ENCODE measurements around the gene CYP8B1. TPM values are rescaled to one million over a fixed set of nuclear protein-coding genes. Genes with fewer than 3 reads are reported as not detected.

CYP8B1 gene
- total and polyA plus RNA-seq, 8 donors, result 0.14 to 0.46 (median 0.24) TPM; not detected in 2

GRCh38 chr3:42827023-42827422, 48.7 kb downstream of the CYP8B1 start:
- Histone ChIP-seq H3K27ac (no peak overlapping the region), H3K4me1 (peaks cover 0 to 6% of the 10 kb centered on the region in 2 donors), H3K4me3 (no peak overlapping the region), H3K9me3 (no peaks in the 10 kb centered on the region), H3K36me3 (no peaks in the 10 kb centered on the region), H3K27me3 (no peaks in the 10 kb centered on the region)
- intact Hi-C loops (cut with DNase I), result no loop called here
- ATAC-seq, result no peak
- no peak for DNase-seq
- TF ChIP-seq CTCF (IDR thresholded peaks at IDR 0.05), result no peak

GRCh38 chr3:42826141-42826540, 49.5 kb downstream of the CYP8B1 start:
- intact Hi-C loops (cut with DNase I), result no loop called here
- Histone ChIP-seq H3K36me3 (no peaks in the 10 kb centered on the region), H3K9me3 (no peaks in the 10 kb centered on the region), H3K4me1 (peaks cover 0 to 4% of the 10 kb centered on the region in 2 donors), H3K27ac (no peak overlapping the region), H3K27me3 (no peaks in the 10 kb centered on the region), H3K4me3 (no peak overlapping the region)
- DNase-seq (no peak), ATAC-seq (no peak)
- TF ChIP-seq CTCF (IDR thresholded peaks at IDR 0.05), result no peak

- intact Hi-C loops (cut with DNase I), result no loop called here
- no peak for TF ChIP-seq CTCF (IDR thresholded peaks at IDR 0.05)
- H3K36me3 ChIP-seq, result no peaks in the 10 kb centered on the region
- DNase-seq (no peak), ATAC-seq (peak; percentile 46)
- H3K27ac ChIP-seq, result no peak overlapping the region
- no peaks in the 10 kb centered on the region for H3K27me3 ChIP-seq
- no peaks in the 10 kb centered on the region for H3K9me3 ChIP-seq
- peaks cover 0 to 3% of the 10 kb centered on the region in 2 donors for H3K4me1 ChIP-seq
- H3K4me3 ChIP-seq, result no peak overlapping the region
Measured at GRCh38 chr3:42823351-42823750, 52.3 kb downstream of the CYP8B1 start.

GRCh38 chr3:42822828-42823227, 52.9 kb downstream of the CYP8B1 start:
- ATAC-seq (no peak), DNase-seq (no peak)
- intact Hi-C loops (cut with DNase I), result no loop called here
- Histone ChIP-seq H3K27ac (no peak overlapping the region), H3K4me3 (no peak overlapping the region), H3K4me1 (peaks cover 0 to 3% of the 10 kb centered on the region in 2 donors), H3K9me3 (no peaks in the 10 kb centered on the region), H3K27me3 (no peaks in the 10 kb centered on the region), H3K36me3 (no peaks in the 10 kb centered on the region)
- TF ChIP-seq CTCF (IDR thresholded peaks at IDR 0.05), result no peak

Other genes starting within 250 kb of the CYP8B1 start
- gene ZBTB47, start 222.2 kb downstream of the CYP8B1 start, total RNA-seq, result 10 to 100 TPM; 18.3 to 34.9 TPM
- gene ZBTB47, start 222.2 kb downstream of the CYP8B1 start, polyA plus RNA-seq (ENCODE audit: insufficient read length in 6 of 6), result 10 to 100 TPM; 10.4 to 16.3 (median 14.0) TPM
- not detected for gene KLHL40, start 190.3 kb downstream of the CYP8B1 start, total RNA-seq
- gene KLHL40, start 190.3 kb downstream of the CYP8B1 start, polyA plus RNA-seq (ENCODE audit: insufficient read length in 6 of 6), result not detected
- gene HHATL, start 173.1 kb downstream of the CYP8B1 start, total RNA-seq, result 1 to 10 TPM in 1 of 2 donors, under 1 TPM in 1; 0.29 to 1.0 TPM
- gene HHATL, start 173.1 kb downstream of the CYP8B1 start, polyA plus RNA-seq (ENCODE audit: insufficient read length in 6 of 6), result 1 to 10 TPM in 3 of 6 donors, under 1 TPM in 2, not detected in 1; 0.36 to 1.3 (median 1.0) TPM
- gene CCDC13, start 102.6 kb downstream of the CYP8B1 start, total RNA-seq, result 1 to 10 TPM in 1 of 2 donors, under 1 TPM in 1; 0.90 to 2.9 TPM
- gene CCDC13, start 102.6 kb downstream of the CYP8B1 start, polyA plus RNA-seq (ENCODE audit: insufficient read length in 6 of 6), result 1 to 10 TPM in 5 of 6 donors, under 1 TPM in 1; 0.95 to 3.5 (median 2.0) TPM
- gene HIGD1A, start 71.4 kb downstream of the CYP8B1 start, total RNA-seq, result 10 to 100 TPM; 81.3 to 95.2 TPM
- 10 to 100 TPM; 77.7 to 99.1 (median 92.5) TPM for gene HIGD1A, start 71.4 kb downstream of the CYP8B1 start, polyA plus RNA-seq (ENCODE audit: insufficient read length in 6 of 6)
- gene ACKR2, start 66.4 kb downstream of the CYP8B1 start, total RNA-seq, result 1 to 10 TPM; 2.5 to 7.9 TPM
- 1 to 10 TPM in 5 of 6 donors, under 1 TPM in 1; 0.77 to 3.1 (median 1.7) TPM for gene ACKR2, start 66.4 kb downstream of the CYP8B1 start, polyA plus RNA-seq (ENCODE audit: insufficient read length in 6 of 6)
- 1 to 10 TPM; 6.7 to 7.1 TPM for gene ZNF662, start 30.3 kb upstream of the CYP8B1 start, total RNA-seq
- 10 to 100 TPM; 47.0 to 58.6 (median 50.0) TPM for gene ZNF662, start 30.3 kb upstream of the CYP8B1 start, polyA plus RNA-seq (ENCODE audit: insufficient read length in 6 of 6)
- gene GASK1A, start 103.4 kb upstream of the CYP8B1 start, total RNA-seq, result 10 to 100 TPM; 11.3 to 12.3 TPM
- gene GASK1A, start 103.4 kb upstream of the CYP8B1 start, polyA plus RNA-seq (ENCODE audit: insufficient read length in 6 of 6), result 1 to 10 TPM; 3.1 to 5.1 (median 3.5) TPM
- gene POMGNT2, start 230.2 kb upstream of the CYP8B1 start, total RNA-seq, result 10 to 100 TPM; 15.3 to 15.5 TPM
- 10 to 100 TPM; 14.6 to 18.6 (median 16.3) TPM for gene POMGNT2, start 230.2 kb upstream of the CYP8B1 start, polyA plus RNA-seq (ENCODE audit: insufficient read length in 6 of 6)